Activated CD4-positive, alpha-beta memory T cell treated with anti-CD3 and anti-CD28 coated beads for 36 hours (primary cell): Measurements from ENCODE around the gene KCNE4. TPM values are rescaled to one million over a fixed set of nuclear protein-coding genes. Genes with fewer than 3 reads are reported as not detected.

Experiments
- CTCF ChIA-PET: fragments of 350-600 bp; sonication (Branson Sonifier 250); formaldehyde crosslinking; loops from one replicate; lab custom pipeline; 2021; ENCODE audit warnings: antibody characterized with exemption, inconsistent platforms; lab: Charles Lee
- POLR2A ChIA-PET: fragments of 350-600 bp; sonication (Branson Sonifier 250); formaldehyde crosslinking; loops from one replicate; lab custom pipeline; 2021; ENCODE audit warnings: antibody characterized with exemption; lab: Charles Lee
- DNase-seq: peaks from one replicate; pipeline ENCODE4 v3.0.0-alpha.2; 2020
- H3K27ac Mint-ChIP-seq: one replicate; pipeline ENCODE4 v1.8.0; 2021; ENCODE audit warnings: mixed read lengths
- H3K27me3 Mint-ChIP-seq: one replicate; pipeline ENCODE4 v1.8.0; 2021; ENCODE audit warnings: mixed read lengths
- H3K36me3 Mint-ChIP-seq: one replicate; pipeline ENCODE4 v1.8.0; 2021; ENCODE audit warnings: mixed read lengths
- H3K4me1 Mint-ChIP-seq: one replicate; pipeline ENCODE4 v1.8.0; 2021; ENCODE audit warnings: low read depth, mixed read lengths
- H3K4me3 Mint-ChIP-seq: one replicate; pipeline ENCODE4 v1.8.0; 2021; ENCODE audit warnings: mild to moderate bottlenecking, mixed read lengths
- H3K9me3 Mint-ChIP-seq: one replicate; pipeline ENCODE4 v1.8.0; 2021; ENCODE audit warnings: mixed read lengths
- intact Hi-C: fragments of 100-400 bp; cut with micrococcal nuclease; formaldehyde crosslinking; loops from one replicate; pipeline ENCODE4 v1.15.1; 2023
- total RNA-seq, 2 experiments: library from RNA; stranded (reverse); gene quantifications; one replicate each; pipeline ENCODE4 v1.2.3, GENCODE V29; 2021

The KCNE4 gene
- total RNA-seq = not detected

GRCh38 chr2:223051693-223052289 lies at the start of gene KCNE4:
KCNE4 (plus strand) TSS chr2:223052190; CDS start chr2:223052831, 641 bp downstream.
- no peak for DNase-seq
- Mint-ChIP-seq H3K27me3 (peaks cover 8% of the 10 kb centered on the region), H3K4me3 (no peak within 1 kb of the TSS), H3K4me1 (no peaks in the 10 kb centered on the region), H3K36me3 (no peaks in the 10 kb centered on the region), H3K9me3 (no peaks in the 10 kb centered on the region), H3K27ac (no peak within 1 kb of the TSS)
- ChIA-PET CTCF (no interaction called here), POLR2A (interaction anchor here (0.7 kb wide), 1 partner anchor 370 kb away, joined by 3 read pairs; no protein-coding TSS in a partner anchor)
- intact Hi-C loops = no loop called here

GRCh38 chr2:223003191-223003590 lies 48.8 kb upstream of the KCNE4 start:
- DNase-seq = no peak
- no peak overlapping the region for H3K27ac Mint-ChIP-seq
- CTCF ChIA-PET = no interaction called here
- POLR2A ChIA-PET = no interaction called here
- H3K36me3 Mint-ChIP-seq = no peaks in the 10 kb centered on the region
- H3K4me1 Mint-ChIP-seq = no peaks in the 10 kb centered on the region
- no peak overlapping the region for H3K4me3 Mint-ChIP-seq
- H3K27me3 Mint-ChIP-seq = peaks cover 10% of the 10 kb centered on the region
- no peaks in the 10 kb centered on the region for H3K9me3 Mint-ChIP-seq
- intact Hi-C loops = no loop called here

GRCh38 chr2:223005496-223005895 lies 46.5 kb upstream of the KCNE4 start:
- intact Hi-C loops = no loop called here
- ChIA-PET POLR2A (no interaction called here), CTCF (no interaction called here)
- no peaks in the 10 kb centered on the region for H3K4me1 Mint-ChIP-seq
- H3K27me3 Mint-ChIP-seq = peaks cover 8% of the 10 kb centered on the region
- no peak overlapping the region for H3K27ac Mint-ChIP-seq
- DNase-seq = no peak
- no peaks in the 10 kb centered on the region for H3K36me3 Mint-ChIP-seq
- H3K9me3 Mint-ChIP-seq = no peaks in the 10 kb centered on the region
- no peak overlapping the region for H3K4me3 Mint-ChIP-seq

DNA sequence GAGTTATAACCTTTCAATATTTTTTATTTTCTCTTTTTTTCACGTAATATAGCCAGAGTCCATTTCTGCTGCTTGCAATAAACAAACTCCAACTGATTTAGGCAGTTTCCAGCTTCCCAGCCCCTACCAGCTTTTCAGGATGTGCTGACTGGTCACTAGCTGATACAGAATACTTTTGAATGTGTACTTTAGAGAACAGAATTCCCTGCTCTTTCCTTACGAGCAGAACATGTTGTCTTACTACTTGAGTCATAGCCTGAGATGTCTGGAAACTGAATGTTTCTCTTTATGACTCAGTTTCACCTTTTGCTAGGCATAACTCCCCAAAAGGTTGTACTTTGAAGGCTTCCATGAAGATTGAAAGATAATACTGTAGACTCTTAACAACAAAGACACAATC lies 44.5 kb upstream of the KCNE4 start:
- Mint-ChIP-seq H3K4me1 (no peaks in the 10 kb centered on the region), H3K4me3 (no peak overlapping the region), H3K9me3 (no peaks in the 10 kb centered on the region), H3K27ac (no peak overlapping the region), H3K27me3 (peaks cover 10% of the 10 kb centered on the region), H3K36me3 (no peaks in the 10 kb centered on the region)
- intact Hi-C loops = no loop called here
- POLR2A ChIA-PET = no interaction called here
- no peak for DNase-seq
- CTCF ChIA-PET = interaction anchor here (1.1 kb wide), 1 partner anchor 317 kb away, joined by 3 read pairs; no protein-coding TSS in a partner anchor

GRCh38 chr2:223008162-223008561 lies 43.8 kb upstream of the KCNE4 start:
- H3K36me3 Mint-ChIP-seq = no peaks in the 10 kb centered on the region
- intact Hi-C loops = no loop called here
- ChIA-PET POLR2A (no interaction called here), CTCF (no interaction called here)
- H3K4me3 Mint-ChIP-seq = no peak overlapping the region
- DNase-seq = no peak
- no peak overlapping the region for H3K27ac Mint-ChIP-seq
- H3K9me3 Mint-ChIP-seq = no peaks in the 10 kb centered on the region
- H3K27me3 Mint-ChIP-seq = peaks cover 12% of the 10 kb centered on the region
- no peaks in the 10 kb centered on the region for H3K4me1 Mint-ChIP-seq

GRCh38 chr2:223008956-223009355 lies 43.0 kb upstream of the KCNE4 start:
- no peaks in the 10 kb centered on the region for H3K9me3 Mint-ChIP-seq
- no peaks in the 10 kb centered on the region for H3K4me1 Mint-ChIP-seq
- CTCF ChIA-PET = no interaction called here
- H3K36me3 Mint-ChIP-seq = no peaks in the 10 kb centered on the region
- no peak overlapping the region for H3K4me3 Mint-ChIP-seq
- no peak for DNase-seq
- intact Hi-C loops = no loop called here
- POLR2A ChIA-PET = no interaction called here
- H3K27me3 Mint-ChIP-seq = peaks cover 13% of the 10 kb centered on the region
- no peak overlapping the region for H3K27ac Mint-ChIP-seq

- CTCF ChIA-PET = no interaction called here
- no peak overlapping the region for H3K4me3 Mint-ChIP-seq
- POLR2A ChIA-PET = no interaction called here
- peaks cover 11% of the 10 kb centered on the region for H3K27me3 Mint-ChIP-seq
- DNase-seq = no peak
- intact Hi-C loops = no loop called here
- H3K27ac Mint-ChIP-seq = no peak overlapping the region
- no peaks in the 10 kb centered on the region for H3K9me3 Mint-ChIP-seq
- H3K36me3 Mint-ChIP-seq = no peaks in the 10 kb centered on the region
- H3K4me1 Mint-ChIP-seq = no peaks in the 10 kb centered on the region
These were observed 41.3 kb upstream of the KCNE4 start for GRCh38 chr2:223010641-223011040.

- H3K9me3 Mint-ChIP-seq = no peaks in the 10 kb centered on the region
- POLR2A ChIA-PET = no interaction called here
- no peaks in the 10 kb centered on the region for H3K36me3 Mint-ChIP-seq
- H3K4me3 Mint-ChIP-seq = no peak overlapping the region
- H3K27ac Mint-ChIP-seq = no peak overlapping the region
- H3K4me1 Mint-ChIP-seq = no peaks in the 10 kb centered on the region
- intact Hi-C loops = no loop called here
- H3K27me3 Mint-ChIP-seq = peaks cover 10% of the 10 kb centered on the region
- no peak for DNase-seq
- CTCF ChIA-PET = no interaction called here
These were observed 39.7 kb upstream of the KCNE4 start for GRCh38 chr2:223012291-223012690.

DNA sequence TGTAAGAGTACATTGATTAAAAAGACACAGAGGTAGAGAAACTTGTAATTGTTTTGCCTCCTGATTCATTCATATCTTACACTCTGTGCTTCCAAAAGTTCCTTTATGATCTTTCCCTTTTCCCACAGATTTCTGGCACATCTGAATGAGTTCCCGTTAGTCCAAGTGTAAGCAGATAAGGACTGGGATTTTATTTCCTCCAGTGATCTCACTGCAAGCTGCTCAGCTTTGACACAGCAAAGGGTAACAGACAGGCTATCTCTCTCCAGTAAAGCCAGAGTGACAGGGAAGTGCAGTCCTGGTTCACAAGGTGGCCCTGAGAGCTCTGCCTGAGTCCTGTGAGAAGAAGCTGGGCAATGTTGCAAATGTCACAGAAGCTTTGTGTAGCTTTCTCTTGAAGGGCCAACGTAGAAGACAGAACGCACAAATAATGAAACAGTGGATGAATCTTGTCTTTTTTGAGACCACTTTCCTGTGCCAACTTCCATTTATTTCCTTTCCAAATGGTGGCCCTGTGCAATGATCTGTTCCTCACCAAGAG lies 32.5 kb upstream of the KCNE4 start:
- intact Hi-C loops = no loop called here
- no peaks in the 10 kb centered on the region for H3K4me1 Mint-ChIP-seq
- H3K36me3 Mint-ChIP-seq = no peaks in the 10 kb centered on the region
- CTCF ChIA-PET = no interaction called here
- no peak overlapping the region for H3K27ac Mint-ChIP-seq
- H3K27me3 Mint-ChIP-seq = no peaks in the 10 kb centered on the region
- no peak overlapping the region for H3K4me3 Mint-ChIP-seq
- DNase-seq = no peak
- POLR2A ChIA-PET = no interaction called here
- H3K9me3 Mint-ChIP-seq = peaks cover 8% of the 10 kb centered on the region

DNA sequence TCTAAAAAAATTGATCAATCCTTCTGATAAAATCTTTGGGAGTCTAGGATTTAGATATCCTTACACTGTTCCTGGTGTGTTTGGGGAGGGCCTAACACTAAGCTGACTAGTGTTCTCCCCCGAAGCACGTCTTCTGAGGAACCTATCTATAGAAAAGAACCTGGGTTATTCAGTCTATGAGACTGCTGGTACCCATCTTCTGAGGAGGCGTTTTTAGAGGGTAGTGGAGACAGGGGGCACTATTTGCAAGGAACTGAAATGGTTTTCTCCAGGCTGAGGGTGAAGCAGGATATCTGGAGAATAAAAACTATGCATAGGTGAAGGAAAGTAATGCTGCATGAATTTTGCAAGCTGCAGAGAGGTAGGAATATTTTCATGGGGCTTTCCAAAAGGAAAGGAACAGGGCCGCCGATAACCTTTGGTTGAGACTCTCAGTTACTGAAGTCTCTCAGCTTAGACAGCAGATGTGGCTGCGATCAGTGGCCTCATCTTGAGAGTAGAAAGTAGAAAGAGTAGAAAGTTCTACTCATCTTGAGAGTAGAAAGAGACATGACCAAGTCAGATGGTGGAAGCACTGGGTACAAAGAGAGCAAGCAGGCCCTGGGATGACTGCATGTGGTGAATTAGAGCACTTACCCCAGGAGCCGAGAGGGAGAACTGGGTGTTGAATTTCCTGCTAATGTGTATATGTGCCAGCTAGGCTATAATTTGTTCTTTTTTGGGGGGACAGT lies 31.8 kb upstream of the KCNE4 start:
- CTCF ChIA-PET = no interaction called here

DNA sequence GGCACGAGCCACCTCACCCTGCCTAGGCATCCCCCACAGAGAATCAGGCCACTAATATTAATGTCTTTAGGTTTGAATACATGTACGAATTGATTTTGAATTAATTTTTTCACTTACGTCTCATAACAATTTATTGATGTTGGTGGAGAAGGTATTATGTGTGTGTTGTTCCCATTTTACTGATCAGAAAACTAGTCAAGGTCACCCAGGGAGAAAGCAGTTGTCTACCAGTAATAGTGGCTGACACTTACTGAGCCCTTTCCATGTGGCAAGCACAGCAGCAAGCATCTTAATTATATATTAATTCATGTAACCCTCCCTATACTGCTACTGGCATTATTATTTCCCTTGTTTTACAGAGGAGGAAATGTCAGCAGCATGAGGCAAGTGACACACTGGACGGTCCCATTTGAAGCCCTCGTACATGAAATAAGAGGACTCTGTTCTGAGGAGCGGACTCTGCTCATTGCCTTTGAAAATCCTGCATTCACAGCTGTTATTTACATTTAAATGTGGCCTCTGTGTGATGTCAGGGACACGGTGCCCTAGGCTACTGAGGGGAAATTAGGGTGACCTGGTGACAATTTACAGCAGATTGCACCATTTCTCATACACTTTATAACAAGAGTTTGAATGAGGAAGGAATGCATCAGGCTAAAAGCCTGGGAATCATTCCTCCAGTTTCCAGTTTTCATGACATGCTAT lies 30.9 kb upstream of the KCNE4 start:
- Mint-ChIP-seq H3K4me3 (no peak overlapping the region), H3K27ac (no peak overlapping the region), H3K9me3 (peaks cover 8% of the 10 kb centered on the region), H3K36me3 (no peaks in the 10 kb centered on the region), H3K4me1 (no peaks in the 10 kb centered on the region), H3K27me3 (no peaks in the 10 kb centered on the region)
- POLR2A ChIA-PET = no interaction called here
- CTCF ChIA-PET = no interaction called here
- intact Hi-C loops = no loop called here
- no peak for DNase-seq

More for the DNA sequence above, 31.8 kb upstream of the KCNE4 start:
- intact Hi-C loops = no loop called here
- no peak overlapping the region for H3K4me3 Mint-ChIP-seq
- H3K4me1 Mint-ChIP-seq = no peaks in the 10 kb centered on the region
- H3K27me3 Mint-ChIP-seq = no peaks in the 10 kb centered on the region
- H3K27ac Mint-ChIP-seq = no peak overlapping the region
- POLR2A ChIA-PET = no interaction called here
- DNase-seq = no peak
- no peaks in the 10 kb centered on the region for H3K36me3 Mint-ChIP-seq
- peaks cover 8% of the 10 kb centered on the region for H3K9me3 Mint-ChIP-seq

DNA sequence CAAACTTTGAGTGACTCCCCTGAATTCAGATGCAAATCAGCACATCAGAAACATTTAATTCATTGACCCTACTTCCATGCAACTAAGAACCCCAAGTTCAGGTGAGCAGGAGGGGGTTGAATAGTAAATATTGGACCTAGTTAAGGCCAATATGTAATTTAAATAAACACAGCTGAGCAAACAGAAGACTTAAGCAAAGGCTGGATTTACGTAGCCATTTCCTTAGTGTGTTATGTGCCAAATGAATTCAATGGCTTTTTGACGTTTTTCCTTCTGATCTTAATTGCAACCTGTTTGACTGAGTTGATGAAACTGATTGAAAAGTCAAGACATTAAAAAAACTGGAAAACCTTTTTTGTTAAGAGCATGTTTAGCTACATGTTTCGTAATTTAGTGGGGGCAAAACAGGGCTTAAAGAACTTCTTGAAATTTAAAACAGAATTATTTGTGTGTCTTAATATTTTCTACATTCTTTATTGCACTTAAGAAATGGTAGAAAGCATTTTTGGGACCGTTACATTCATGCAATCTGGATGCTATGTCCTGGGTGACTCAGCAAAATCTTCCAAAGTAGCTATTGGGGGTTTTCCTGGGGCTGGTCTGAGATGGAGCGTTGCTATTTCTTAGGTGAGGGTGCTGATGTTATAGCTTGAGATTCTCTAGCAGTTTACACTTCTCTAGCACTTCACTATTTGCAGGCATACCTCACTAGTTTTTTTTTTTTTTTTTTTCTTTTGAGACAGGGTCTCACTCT lies 25.5 kb upstream of the KCNE4 start:
- Mint-ChIP-seq H3K4me1 (no peaks in the 10 kb centered on the region), H3K27ac (no peak overlapping the region), H3K36me3 (no peaks in the 10 kb centered on the region), H3K27me3 (no peaks in the 10 kb centered on the region), H3K4me3 (no peak overlapping the region), H3K9me3 (peaks cover under 1% of the 10 kb centered on the region)
- DNase-seq = no peak
- intact Hi-C loops = no loop called here
- ChIA-PET POLR2A (no interaction called here), CTCF (no interaction called here)
